22Rv1 (cell line): Measurements from ENCODE around the gene CHEK1.

Source experiments
- H3K27ac ChIP-seq: fragments of 450-650 bp; 2 replicates; pipeline ENCODE4 v1.5.1; 2017
- CTCF ChIP-seq: fragments of 450-650 bp; IDR thresholded peaks from 2 replicates; pipeline ENCODE4 v1.5.1; 2017; ENCODE audit warnings: mild to moderate bottlenecking
- ZFX ChIP-seq: fragments of 450-650 bp; IDR thresholded peaks from 2 replicates; pipeline ENCODE4 v1.6.1; 2017; ENCODE audit warnings: antibody characterized with exemption, borderline replicate concordance

The CHEK1 gene

GRCh38 chr11:125685228-125685627 lies 60.3 kb downstream of the CHEK1 start:
- no peak for TF ChIP-seq ZFX
- no peak for TF ChIP-seq CTCF
- H3K27ac ChIP-seq, result no peak overlapping the region

- TF ChIP-seq CTCF (no peak), ZFX (no peak)
- H3K27ac ChIP-seq, result no peak overlapping the region
Observed at GRCh38 chr11:125688066-125688465, 63.1 kb downstream of the CHEK1 start.

GRCh38 chr11:125688632-125689031 lies 63.7 kb downstream of the CHEK1 start:
- TF ChIP-seq ZFX (no peak), CTCF (no peak)
- no peak overlapping the region for H3K27ac ChIP-seq

- no peak overlapping the region for H3K27ac ChIP-seq
- TF ChIP-seq ZFX (no peak), CTCF (no peak)
Observed at GRCh38 chr11:125689274-125689859, 64.4 kb downstream of the CHEK1 start.

- H3K27ac ChIP-seq, result no peak overlapping the region
Observed at GRCh38 chr11:125690006-125690405, 65.0 kb downstream of the CHEK1 start.

GRCh38 chr11:125692887-125693286 lies 67.9 kb downstream of the CHEK1 start:
- no peak overlapping the region for H3K27ac ChIP-seq
- TF ChIP-seq ZFX, result no peak
- no peak for TF ChIP-seq CTCF

More at GRCh38 chr11:125690006-125690405, 65.0 kb downstream of the CHEK1 start:
- no peak for TF ChIP-seq ZFX
- no peak for TF ChIP-seq CTCF

GRCh38 chr11:125694951-125695350 lies 70.0 kb downstream of the CHEK1 start:
- no peak overlapping the region for H3K27ac ChIP-seq
- TF ChIP-seq ZFX (no peak), CTCF (no peak)
